Upper lobe of left lung (tissue), 6 donors: ENCODE measurements around the gene GYG1. TPM values are rescaled to one million over a fixed set of nuclear protein-coding genes. Genes with fewer than 3 reads are reported as not detected.

Source experiments
- ATAC-seq, 2 donors: fragments of 200-7000 bp; cut with Tn5 transposase; one replicate each; pipeline ENCODE4 v1.9.1; 2022; ENCODE audit warnings: mild to moderate bottlenecking in 2 of 2, moderate library complexity in 2 of 2; ENCODE audit not compliant: low FRiP score in 2 of 2
- DNase-seq, 2 donors: peaks; one replicate each; pipeline ENCODE4 v3.0.0-alpha.2; 2019 to 2020
- H3K27ac ChIP-seq, 4 donors: fragments of 200-600 bp; sonication (generic); one replicate each; pipeline ENCODE4 v1.5.1; 2016 to 2019
- H3K27me3 ChIP-seq, 4 donors: fragments of 200-600 bp; sonication (generic); one replicate each; pipeline ENCODE4 v1.5.1; 2017 to 2019
- H3K36me3 ChIP-seq, 4 donors: fragments of 200-600 bp; sonication (generic); one replicate each; pipeline ENCODE4 v1.5.1; 2016 to 2019
- H3K4me1 ChIP-seq, 4 donors: fragments of 200-600 bp; sonication (generic); one replicate each; pipeline ENCODE4 v1.5.1; 2018 to 2019
- H3K4me3 ChIP-seq, 4 donors: fragments of 200-600 bp; sonication (generic); one replicate each; pipeline ENCODE4 v1.5.1; 2017 to 2019; ENCODE audit warnings: mild to moderate bottlenecking in 2 of 4, moderate library complexity in 1 of 4
- H3K9me3 ChIP-seq, 4 donors: fragments of 200-600 bp; sonication (generic); one replicate each; pipeline ENCODE4 v1.5.1; 2018 to 2019
- EP300 ChIP-seq, 4 donors: sonication (generic); formaldehyde crosslinking; IDR thresholded peaks; one replicate each; pipeline ENCODE4 v1.5.1; 2017; ENCODE audit warnings: antibody characterized with exemption in 4 of 4, control low read depth in 2 of 4
- POLR2A ChIP-seq, 4 donors: fragments of 450-650 bp; IDR thresholded peaks; one replicate each; pipeline ENCODE4 v1.5.1; 2016 to 2017; ENCODE audit warnings: antibody characterized with exemption in 4 of 4, mild to moderate bottlenecking in 2 of 4
- POLR2AphosphoS5 ChIP-seq, 2 donors: sonication (generic); formaldehyde crosslinking; IDR thresholded peaks; one replicate each; pipeline ENCODE4 v1.5.1; 2017; ENCODE audit warnings: antibody characterized with exemption in 2 of 2
- WGBS, 2 donors: methylation state at CpG; one replicate each; pipeline ENCODE4 v1.1.5; 2017 to 2018; 5-methylcytosine and 5-hydroxymethylcytosine counted together
- total RNA-seq, 6 donors: library from RNA; depleted of rRNA in 4 of 6; stranded (reverse); fragments of >200 nt in 4 of 6; gene quantifications; one replicate each; pipeline versions ENCODE4 v1.1.0 to v1.2.1, GENCODE V29; 2016 to 2021
- TF ChIP-seq, protein P1 (sequence below), 6 experiments: fragments of 450-650 bp in 4 of 6; fragments of 200-600 bp in 2 of 6; sonication (generic) in 2 of 6; IDR thresholded peaks; one replicate each; pipeline ENCODE4 v1.5.1; 2016 to 2019; ENCODE audit warnings: antibody characterized with exemption in 6 of 6
- donor health status: DM: no; HTN: no; CAD: no; lungs with moderate emphysema.
- donor health status: DM: no; HTN: yes; CAD: no; lungs with severe emphysema.

The GYG1 gene
- total RNA-seq, 6 donors from 2014 or later, result 10.5 to 48.6 (median 31.5) TPM

DNA sequence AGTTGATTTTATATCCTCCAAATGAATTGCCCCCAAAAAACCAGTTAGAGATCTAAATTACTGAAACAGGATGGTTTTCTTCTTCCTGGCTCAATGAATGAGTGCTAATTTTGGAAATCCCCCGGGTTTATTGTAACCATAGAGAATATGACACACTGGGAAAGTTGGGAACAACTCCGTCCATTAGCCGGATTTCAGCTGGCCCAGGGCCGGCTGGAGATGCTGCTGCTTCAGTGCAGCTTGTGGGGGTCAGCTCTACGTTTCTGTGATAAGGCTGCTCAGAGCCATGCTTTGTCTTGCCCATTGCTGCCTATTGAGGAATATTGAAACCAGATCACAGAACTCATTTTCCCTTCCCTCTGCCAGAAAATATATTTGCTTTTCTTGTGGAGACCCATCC is 20.3 kb downstream of the GYG1 start:
- H3K27me3 ChIP-seq, result no peaks in the 10 kb centered on the region
- H3K36me3 ChIP-seq, result peaks cover 12 to 72% (median 38%) of the 10 kb centered on the region in 4 donors
- no peak overlapping the region for H3K4me3 ChIP-seq
- 69 to 96% methylated on average over 5 of the region's 5 CpGs for WGBS, 2 donors
- H3K4me1 ChIP-seq, result peaks cover 0 to 14% (median under 1%) of the 10 kb centered on the region in 4 donors
- DNase-seq, result no peak
- no peak overlapping the region for H3K27ac ChIP-seq
- TF ChIP-seq, protein P1, sequence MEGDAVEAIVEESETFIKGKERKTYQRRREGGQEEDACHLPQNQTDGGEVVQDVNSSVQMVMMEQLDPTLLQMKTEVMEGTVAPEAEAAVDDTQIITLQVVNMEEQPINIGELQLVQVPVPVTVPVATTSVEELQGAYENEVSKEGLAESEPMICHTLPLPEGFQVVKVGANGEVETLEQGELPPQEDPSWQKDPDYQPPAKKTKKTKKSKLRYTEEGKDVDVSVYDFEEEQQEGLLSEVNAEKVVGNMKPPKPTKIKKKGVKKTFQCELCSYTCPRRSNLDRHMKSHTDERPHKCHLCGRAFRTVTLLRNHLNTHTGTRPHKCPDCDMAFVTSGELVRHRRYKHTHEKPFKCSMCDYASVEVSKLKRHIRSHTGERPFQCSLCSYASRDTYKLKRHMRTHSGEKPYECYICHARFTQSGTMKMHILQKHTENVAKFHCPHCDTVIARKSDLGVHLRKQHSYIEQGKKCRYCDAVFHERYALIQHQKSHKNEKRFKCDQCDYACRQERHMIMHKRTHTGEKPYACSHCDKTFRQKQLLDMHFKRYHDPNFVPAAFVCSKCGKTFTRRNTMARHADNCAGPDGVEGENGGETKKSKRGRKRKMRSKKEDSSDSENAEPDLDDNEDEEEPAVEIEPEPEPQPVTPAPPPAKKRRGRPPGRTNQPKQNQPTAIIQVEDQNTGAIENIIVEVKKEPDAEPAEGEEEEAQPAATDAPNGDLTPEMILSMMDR (IDR thresholded peaks at IDR 0.05), result no peak
- TF ChIP-seq POLR2AphosphoS5 (IDR thresholded peaks at IDR 0.05), result no peak
- no peak for TF ChIP-seq POLR2A (IDR thresholded peaks at IDR 0.05)
- no peak for TF ChIP-seq EP300 (IDR thresholded peaks at IDR 0.05)
- no peak for ATAC-seq
- no peaks in the 10 kb centered on the region for H3K9me3 ChIP-seq

DNA sequence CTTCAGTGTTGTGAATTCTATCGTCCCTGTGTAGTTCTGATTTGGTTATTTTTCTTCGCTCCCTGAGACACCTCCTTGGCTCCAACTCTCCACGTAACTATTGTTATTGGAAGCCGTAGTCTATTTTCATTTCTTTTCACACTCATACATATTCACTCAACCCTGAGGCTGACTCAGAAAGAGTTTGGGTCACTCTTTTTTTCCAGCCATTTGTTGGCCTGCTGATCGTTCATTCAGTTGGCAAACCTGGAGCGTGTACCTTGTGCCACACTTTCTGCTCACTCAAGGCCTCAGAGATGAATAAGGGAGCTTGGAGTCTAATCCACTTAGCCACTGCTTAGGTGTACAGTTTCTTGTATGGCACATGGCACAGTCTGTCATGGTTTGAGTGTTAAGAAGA is 22.4 kb downstream of the GYG1 start:
- no peak for ATAC-seq
- H3K4me1 ChIP-seq, result peaks cover 0 to 18% (median 2%) of the 10 kb centered on the region in 4 donors
- no peak overlapping the region for H3K27ac ChIP-seq
- no peaks in the 10 kb centered on the region for H3K27me3 ChIP-seq
- no peak for DNase-seq
- TF ChIP-seq POLR2AphosphoS5 (IDR thresholded peaks at IDR 0.05) (no peak), EP300 (IDR thresholded peaks at IDR 0.05) (no peak), POLR2A (IDR thresholded peaks at IDR 0.05) (no peak)
- TF ChIP-seq, protein P1 (IDR thresholded peaks at IDR 0.05), result no peak
- no peaks in the 10 kb centered on the region for H3K9me3 ChIP-seq
- peaks cover 12 to 57% (median 35%) of the 10 kb centered on the region in 4 donors for H3K36me3 ChIP-seq
- 92 to 98% methylated on average over 6 of the region's 6 CpGs for WGBS, 2 donors
- no peak overlapping the region for H3K4me3 ChIP-seq

DNA sequence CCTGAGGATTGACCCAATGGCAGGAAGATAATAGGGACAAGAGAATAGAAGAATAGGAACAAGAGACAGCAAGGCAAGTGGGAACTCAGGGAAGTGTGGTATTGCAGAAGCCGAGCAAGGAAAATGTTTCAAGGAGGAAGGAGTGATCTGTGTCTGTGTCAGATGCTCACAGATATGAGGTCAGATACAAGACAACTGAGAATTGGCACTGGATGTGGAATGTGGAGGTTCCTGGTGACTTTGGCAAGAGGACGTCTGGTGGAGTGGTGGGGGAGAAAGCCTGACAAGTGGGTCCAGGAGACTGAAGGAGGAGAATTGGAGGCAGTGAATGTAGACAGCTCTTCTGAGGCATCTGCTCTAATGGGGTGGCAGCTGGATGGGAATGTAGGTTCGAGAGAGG is 24.1 kb downstream of the GYG1 start:
- Histone ChIP-seq H3K9me3 (no peaks in the 10 kb centered on the region), H3K27ac (no peak overlapping the region), H3K4me1 (peaks cover 0 to 14% (median 2%) of the 10 kb centered on the region in 4 donors), H3K27me3 (no peaks in the 10 kb centered on the region), H3K36me3 (peaks cover 8 to 41% (median 21%) of the 10 kb centered on the region in 4 donors), H3K4me3 (no peak overlapping the region)
- no peak for DNase-seq
- TF ChIP-seq EP300 (IDR thresholded peaks at IDR 0.05) (no peak), POLR2AphosphoS5 (IDR thresholded peaks at IDR 0.05) (no peak), POLR2A (IDR thresholded peaks at IDR 0.05) (no peak)
- TF ChIP-seq, protein P1 (IDR thresholded peaks at IDR 0.05), result no peak
- ATAC-seq, result no peak
- WGBS, 2 donors, result 73 to 76% methylated on average over 3 of the region's 3 CpGs

DNA sequence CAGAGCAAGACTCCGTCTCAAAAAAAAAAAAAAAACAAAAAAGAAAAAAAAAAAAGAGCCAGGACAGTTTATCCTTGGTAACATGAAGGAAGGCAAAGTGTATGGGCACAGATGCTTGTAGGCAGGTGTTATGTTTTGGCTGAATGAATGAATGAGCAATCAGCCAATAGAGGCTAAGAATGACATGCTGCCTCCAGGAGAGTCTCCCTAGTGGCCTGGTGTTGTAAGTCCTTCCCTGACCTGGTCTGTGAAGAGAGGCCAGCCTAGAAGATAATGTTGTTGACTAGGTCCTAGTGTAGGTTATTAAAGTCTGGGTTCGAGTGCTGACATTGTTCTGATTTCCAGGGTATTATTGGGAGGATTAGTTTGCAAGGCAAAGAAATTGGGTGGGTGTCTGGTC is 24.9 kb downstream of the GYG1 start:
- Histone ChIP-seq H3K4me3 (no peak overlapping the region), H3K27ac (no peak overlapping the region), H3K4me1 (peaks cover 0 to 7% (median 2%) of the 10 kb centered on the region in 4 donors), H3K36me3 (peaks cover 8 to 39% (median 19%) of the 10 kb centered on the region in 4 donors), H3K9me3 (no peaks in the 10 kb centered on the region), H3K27me3 (no peaks in the 10 kb centered on the region)
- WGBS, 2 donors, result 91% methylated on average over 1 to 2 of the region's 2 CpGs
- ATAC-seq, result no peak
- TF ChIP-seq, protein P1 (IDR thresholded peaks at IDR 0.05), result no peak
- no peak for TF ChIP-seq POLR2AphosphoS5 (IDR thresholded peaks at IDR 0.05)
- DNase-seq, result no peak
